ENCODE data around the gene TSHZ2.
A peak's percentile ranks its signal among the peaks of the same experiment; 100 is the strongest.

Gene TSHZ2

DNA sequence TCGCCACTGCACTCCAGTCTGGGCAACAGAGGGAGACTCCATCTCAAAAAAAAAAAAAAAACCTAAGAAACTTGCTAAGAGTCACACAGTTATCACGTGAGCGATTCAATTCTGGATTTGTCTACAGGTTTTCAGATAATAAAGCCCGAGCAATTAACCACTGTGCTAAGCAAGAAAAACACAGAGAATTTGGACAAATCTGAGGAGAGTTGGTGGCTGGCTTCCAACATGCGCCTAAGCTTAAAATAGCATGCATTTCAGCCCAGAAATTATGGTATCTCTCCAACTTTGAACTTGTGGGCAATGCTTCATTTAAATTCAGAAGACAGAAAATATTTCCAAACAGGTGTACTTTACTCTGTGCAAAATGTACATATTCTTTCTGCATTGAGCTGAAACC, 232.9 kb downstream of the TSHZ2 start:
- DNase-seq (ENCODE audit: low read depth): no peak

GRCh38 chr20:53208110-53208832, 236.1 kb downstream of the TSHZ2 start:
- DNase-seq (ENCODE audit: low read depth): no peak

DNA sequence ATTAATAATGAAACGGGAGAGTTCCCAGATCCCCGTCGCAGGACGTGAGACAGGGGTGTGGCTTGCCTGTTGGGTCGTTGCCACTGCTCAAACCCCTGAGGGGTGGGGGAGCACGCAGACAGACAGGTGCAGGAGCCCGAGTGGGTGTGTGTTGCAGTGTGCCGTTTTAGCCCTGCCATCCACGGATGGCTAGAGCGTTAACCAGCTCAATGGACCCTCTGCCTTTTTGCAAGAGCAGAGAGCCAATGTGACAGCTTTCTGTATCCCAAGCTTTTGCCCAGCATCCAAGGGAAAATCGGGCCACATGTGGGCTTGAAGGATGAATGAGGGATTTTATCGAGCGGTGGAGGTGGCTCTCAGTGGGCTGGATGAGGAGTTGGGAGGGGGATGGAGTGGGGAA, 237.9 kb downstream of the TSHZ2 start:
- no peak for DNase-seq (ENCODE audit: low read depth)

DNA sequence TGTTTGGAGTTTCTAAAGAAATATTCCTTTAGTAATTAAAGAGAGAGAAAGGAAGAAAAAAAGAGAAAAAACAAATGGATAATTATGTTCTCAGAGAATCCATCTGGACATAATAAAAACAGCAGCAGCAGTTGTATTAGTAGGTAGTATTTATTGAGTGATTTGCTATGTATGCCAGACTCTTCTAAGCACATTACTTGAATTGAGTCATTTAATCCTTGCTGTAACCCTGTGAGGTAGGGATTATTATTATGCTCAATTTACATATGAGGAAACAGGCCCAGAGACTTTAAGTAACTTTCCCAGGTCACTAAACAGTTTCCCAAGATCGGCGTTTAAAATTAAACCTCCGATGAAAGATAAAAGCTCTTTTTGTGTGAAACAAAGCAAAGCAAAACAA, 238.8 kb downstream of the TSHZ2 start:
- DNase-seq (ENCODE audit: low read depth): no peak

- no peak for DNase-seq (ENCODE audit: low read depth)
Observed at GRCh38 chr20:53212018-53212417, 239.9 kb downstream of the TSHZ2 start.

- DNase-seq (ENCODE audit: low read depth): no peak
Observed at GRCh38 chr20:53214392-53214791, 242.2 kb downstream of the TSHZ2 start.

DNA sequence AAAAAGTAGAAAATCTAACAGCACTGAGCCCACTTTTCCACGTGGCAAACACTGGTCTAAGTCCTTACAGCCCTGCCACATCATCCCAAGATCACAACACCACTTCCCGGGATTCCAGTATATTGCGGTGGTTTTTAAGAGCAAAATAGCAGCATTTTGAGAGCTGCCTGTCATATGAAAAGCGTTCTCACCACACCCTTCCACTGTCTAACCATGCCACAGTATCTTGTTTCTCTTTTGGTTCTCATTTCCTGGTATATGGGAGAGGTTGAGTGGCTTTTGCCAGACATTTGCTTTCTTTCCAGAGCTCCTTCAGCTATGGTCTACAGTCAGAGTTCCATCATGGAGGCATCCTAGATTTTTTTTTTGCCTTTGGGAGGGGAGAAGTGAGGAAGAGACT, 243.0 kb downstream of the TSHZ2 start:
- no peak for DNase-seq (ENCODE audit: low read depth)

- DNase-seq (ENCODE audit: low read depth): no peak
Observed at GRCh38 chr20:53216478-53216855, 244.3 kb downstream of the TSHZ2 start.

DNA sequence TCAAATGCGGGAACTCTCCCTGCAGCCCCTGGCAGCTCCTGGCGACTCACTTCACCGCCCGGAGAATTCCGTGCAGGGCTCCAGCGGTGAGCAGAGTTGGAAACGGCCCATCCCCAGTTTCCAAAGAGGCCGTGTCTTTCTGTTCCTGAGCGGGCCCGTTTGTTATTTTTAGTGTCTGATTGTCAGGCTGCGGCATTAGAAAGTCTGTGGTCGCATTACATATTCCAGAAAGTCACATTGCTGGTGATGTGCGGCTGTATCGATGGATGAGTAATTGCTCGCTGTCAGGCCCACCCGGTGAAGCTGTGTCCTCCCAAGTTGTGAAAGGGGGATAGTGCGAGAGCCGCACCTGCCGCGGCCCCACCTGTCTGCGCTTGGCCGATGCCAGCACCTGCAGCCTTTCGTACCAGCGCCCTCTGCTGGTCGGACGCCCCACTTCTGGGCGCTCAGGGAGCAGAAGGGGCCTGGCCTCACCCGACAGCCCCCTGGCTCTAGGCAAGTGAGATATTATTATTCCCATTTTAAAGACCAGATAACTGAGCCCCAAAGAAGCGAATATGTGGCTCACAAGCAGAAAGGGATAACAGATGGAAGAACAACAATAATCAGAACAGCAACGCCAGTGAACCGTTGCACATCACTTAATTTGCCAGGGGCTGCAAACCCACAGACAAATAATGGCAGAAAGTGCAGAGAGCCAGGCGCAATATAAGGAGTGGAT, 244.9 kb downstream of the TSHZ2 start:
- peak; percentile 71 for DNase-seq (ENCODE audit: low read depth)

DNA sequence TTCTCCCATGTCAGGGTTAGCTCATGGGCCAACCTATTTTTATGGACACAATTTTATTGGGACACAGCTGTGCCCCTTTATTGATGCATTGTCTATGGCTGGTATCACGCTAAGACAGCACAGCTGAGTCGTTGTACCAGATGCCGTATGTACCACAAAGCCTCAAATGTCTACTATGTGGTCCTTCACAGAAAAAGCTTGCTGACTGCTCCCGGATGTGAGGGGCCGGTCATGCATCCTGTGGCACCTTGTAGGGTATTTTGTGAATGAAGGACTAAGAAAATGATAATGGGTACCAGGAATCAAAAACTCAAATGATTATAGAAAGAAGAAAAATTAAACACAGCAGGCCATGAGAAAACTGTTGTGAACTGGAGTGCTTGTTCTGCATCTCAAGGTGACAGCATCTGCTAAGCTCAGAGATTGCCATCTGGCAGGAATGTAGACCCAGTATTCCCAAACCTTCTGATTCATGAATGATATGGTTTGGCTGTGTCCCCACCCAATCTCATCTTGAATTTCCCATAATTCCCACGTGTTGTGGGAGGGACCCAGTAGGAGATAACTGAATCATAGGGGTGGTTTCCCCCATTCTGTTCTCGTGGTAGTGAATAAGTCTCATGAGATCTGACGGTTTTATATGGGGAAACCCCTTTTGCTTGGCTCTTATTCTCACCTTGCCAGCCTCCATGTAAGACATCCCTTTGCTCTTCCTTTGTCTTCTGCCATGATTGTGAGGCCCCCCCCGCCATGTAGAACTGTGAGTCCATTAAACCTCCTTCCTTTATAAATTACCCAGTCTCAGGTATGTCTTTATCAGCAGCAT, 248.5 kb downstream of the TSHZ2 start:
- DNase-seq (ENCODE audit: low read depth): no peak

GRCh38 chr20:53221731-53222130, 249.6 kb downstream of the TSHZ2 start:
- DNase-seq (ENCODE audit: low read depth): no peak

DNA sequence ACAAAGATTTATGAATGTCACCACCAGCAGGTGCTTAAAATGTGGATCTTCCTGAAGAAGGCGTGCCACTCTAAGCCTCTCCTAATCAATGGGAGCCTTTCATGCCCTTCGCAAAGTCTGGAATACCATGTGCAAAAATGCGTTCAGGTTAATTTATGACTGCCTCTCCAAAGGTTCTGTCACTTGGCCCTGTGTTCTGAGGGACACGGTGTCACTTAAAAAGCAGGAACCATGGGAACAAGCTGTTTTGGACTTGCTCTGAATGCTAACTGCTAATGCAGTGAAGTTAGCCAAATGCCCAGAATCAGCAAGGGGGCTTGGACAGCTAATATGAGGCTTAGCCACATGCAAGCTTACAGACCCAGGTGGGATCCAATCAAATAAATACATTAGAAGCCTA, 250.3 kb downstream of the TSHZ2 start:
- no peak for DNase-seq (ENCODE audit: low read depth)

- DNase-seq (ENCODE audit: low read depth): no peak
Observed at GRCh38 chr20:53222932-53223331, 250.8 kb downstream of the TSHZ2 start.

DNA sequence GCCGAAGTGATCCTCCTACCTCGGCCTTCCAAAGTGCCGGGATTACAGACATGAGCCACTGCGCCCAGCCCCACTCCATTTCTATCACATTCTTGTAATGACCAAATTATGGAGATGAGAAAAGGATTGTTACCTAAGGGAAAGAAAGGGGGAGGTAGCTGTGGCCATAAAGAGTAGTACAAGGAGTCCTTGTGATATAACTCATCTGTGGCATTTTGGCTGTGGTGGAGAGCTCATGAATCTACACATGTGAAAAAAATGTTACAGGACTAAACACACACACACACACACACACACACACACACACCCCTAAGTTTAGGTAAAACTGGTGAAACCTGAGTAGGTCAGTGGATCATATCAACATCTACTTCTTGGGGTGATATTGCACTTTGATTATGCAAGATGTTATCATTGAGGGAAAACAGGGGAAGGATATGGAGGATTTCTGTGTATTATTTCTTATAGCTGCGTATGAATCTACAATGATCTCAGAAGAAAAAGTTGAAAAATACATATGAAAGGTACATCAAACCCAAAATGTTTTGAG, 251.5 kb downstream of the TSHZ2 start:
- DNase-seq (ENCODE audit: low read depth): no peak

- DNase-seq (ENCODE audit: low read depth): no peak
Observed at GRCh38 chr20:53224851-53225250, 252.7 kb downstream of the TSHZ2 start.

- no peak for DNase-seq (ENCODE audit: low read depth)
Observed at GRCh38 chr20:53226826-53227225, 254.7 kb downstream of the TSHZ2 start.

GRCh38 chr20:53227523-53227922, 255.4 kb downstream of the TSHZ2 start:
- DNase-seq (ENCODE audit: low read depth): no peak

DNA sequence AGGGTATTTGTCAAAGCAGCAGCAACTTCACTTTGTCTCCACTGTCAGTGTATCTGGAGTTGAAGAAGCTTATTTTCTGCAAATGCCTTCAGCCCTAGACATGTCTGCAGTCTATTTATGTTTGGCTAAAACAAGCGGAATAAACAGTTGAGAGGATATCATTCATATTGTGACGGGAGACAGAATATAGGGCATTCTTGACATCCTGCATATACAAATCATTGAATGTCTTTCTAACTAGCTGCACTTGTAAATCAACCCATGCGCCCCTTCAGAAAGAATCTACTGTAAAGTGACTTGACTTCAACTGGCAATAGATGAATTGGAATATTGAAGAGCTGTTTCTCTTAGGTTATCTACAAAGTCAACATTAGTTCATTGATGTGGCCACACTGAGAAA, 258.9 kb downstream of the TSHZ2 start:
- DNase-seq (ENCODE audit: low read depth): no peak

- DNase-seq (ENCODE audit: low read depth): no peak
Observed at GRCh38 chr20:53237461-53237860, 265.3 kb downstream of the TSHZ2 start.

GRCh38 chr20:53238121-53238660, 266.0 kb downstream of the TSHZ2 start:
- DNase-seq (ENCODE audit: low read depth): no peak

DNA sequence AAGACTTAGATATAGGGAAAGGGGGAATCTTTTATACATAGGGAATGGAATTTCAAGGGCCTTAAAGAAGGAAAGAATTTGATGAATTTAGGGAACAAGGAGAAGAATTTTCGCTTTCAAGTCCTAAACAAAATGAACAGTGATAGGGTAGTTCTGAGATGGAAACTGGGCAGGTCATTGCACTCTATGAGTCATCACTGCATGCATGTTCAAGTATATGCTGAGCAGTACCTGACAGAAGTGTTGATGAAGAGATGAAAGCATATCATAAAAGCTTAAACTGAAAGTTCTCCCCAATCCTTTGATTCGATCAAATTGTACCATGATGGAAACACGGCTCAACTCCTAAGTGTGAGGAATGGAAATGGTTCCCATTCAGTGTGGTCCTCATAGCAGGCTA, 271.0 kb downstream of the TSHZ2 start:
- no peak for DNase-seq (ENCODE audit: low read depth)

GRCh38 chr20:53244711-53245110, 272.6 kb downstream of the TSHZ2 start:
- DNase-seq (ENCODE audit: low read depth): no peak
